GM12878 (cell line): ENCODE measurements around the gene PTS.

Experiments
- CBFB ChIP-seq: IDR thresholded peaks from 2 replicates; pipeline ENCODE4 v1.6.1; 2016; ENCODE audit warnings: antibody characterized with exemption, low read depth
- CBX5 ChIP-seq: sonication (generic); IDR thresholded peaks from 2 replicates; pipeline ENCODE4 v1.6.1; 2016; ENCODE audit warnings: low read depth, moderate library complexity, mild to moderate bottlenecking, inconsistent platforms
- CHD2 ChIP-seq: IDR thresholded peaks from 2 replicates; pipeline ENCODE4 v1.6.1; 2011; ENCODE audit warnings: low read depth, low read length, improper control_type of control experiment, borderline replicate concordance
- CTCF ChIP-seq, 3 experiments: IDR thresholded peaks in 2 of 3; conservative IDR thresholded peaks in 1 of 3; 2 replicates each; pipeline ENCODE4 v1.5.1; 2011; ENCODE audit warnings: low read depth in 3 of 3, low read length in 3 of 3, mild to moderate bottlenecking in 3 of 3, control low read depth in 2 of 3, moderate library complexity in 2 of 3, inconsistent platforms in 1 of 3, mixed read lengths in 1 of 3; ENCODE audit not compliant: control insufficient read depth in 2 of 3, insufficient read depth in 1 of 3; ENCODE audit errors: extremely low read depth in 1 of 3
- EGR1 ChIP-seq, 2 experiments: IDR thresholded peaks; 1 replicate in 1 of 2; 2 replicates in 1 of 2; pipeline ENCODE4 v1.6.1; 2011 to 2012; ENCODE audit warnings: low read depth in 2 of 2, low read length in 2 of 2, borderline replicate concordance in 1 of 2, mild to moderate bottlenecking in 1 of 2, moderate library complexity in 1 of 2
- EZH2 ChIP-seq: IDR thresholded peaks from 2 replicates; pipeline ENCODE4 v1.6.1; 2012; ENCODE audit warnings: low read depth, mild to moderate bottlenecking, control low read depth, inconsistent platforms, low read length, borderline replicate concordance; ENCODE audit not compliant: control insufficient read depth
- MTA2 ChIP-seq: fragments of 450-650 bp; IDR thresholded peaks from 2 replicates; pipeline ENCODE4 v1.6.1; 2016; ENCODE audit warnings: low read depth, mild to moderate bottlenecking, moderate library complexity
- POLR2A ChIP-seq: IDR thresholded peaks from 2 replicates; pipeline ENCODE4 v1.6.1; 2011; ENCODE audit warnings: low read depth, mild to moderate bottlenecking, low read length
- RELA ChIP-seq: fragments of 450-650 bp; IDR thresholded peaks from 2 replicates; pipeline ENCODE4 v1.8.0; 2014; ENCODE audit warnings: borderline replicate concordance; ENCODE audit not compliant: partially characterized antibody
- USF1 ChIP-seq: IDR thresholded peaks from 2 replicates; pipeline ENCODE4 v1.6.1; 2011; ENCODE audit warnings: borderline replicate concordance, low read depth, mild to moderate bottlenecking, moderate library complexity, mixed read lengths, low read length; ENCODE audit not compliant: insufficient read depth; ENCODE audit errors: extremely low read length
- USF2 ChIP-seq: IDR thresholded peaks from 2 replicates; pipeline ENCODE4 v1.6.1; 2011; ENCODE audit warnings: low read depth, low read length, improper control_type of control experiment, borderline replicate concordance
- ZNF217 ChIP-seq: fragments of 450-650 bp; IDR thresholded peaks from 2 replicates; pipeline ENCODE4 v1.6.1; 2017; ENCODE audit warnings: antibody characterized with exemption, mild to moderate bottlenecking
- ZNF592 ChIP-seq: fragments of 450-650 bp; IDR thresholded peaks from 2 replicates; pipeline ENCODE4 v1.6.1; 2017; ENCODE audit warnings: mild to moderate bottlenecking, moderate library complexity
- ZNF687 ChIP-seq: fragments of 450-650 bp; IDR thresholded peaks from 2 replicates; pipeline ENCODE4 v1.6.1; 2017; ENCODE audit warnings: mild to moderate bottlenecking, moderate library complexity

- no peak for TF ChIP-seq USF2
- TF ChIP-seq POLR2A = no peak
- no peak for TF ChIP-seq ZNF217
- no peak for TF ChIP-seq USF1
- TF ChIP-seq ZNF687 = no peak
- no peak for TF ChIP-seq EZH2
- TF ChIP-seq MTA2 = no peak
- no peak for TF ChIP-seq CTCF (IDR thresholded peaks at IDR 0.05 in 2 of 3, conservative IDR thresholded peaks at IDR 0.05 in 1 of 3; ENCODE audit: control insufficient read depth in 2 of 3, extremely low read depth in 1 of 3, insufficient read depth in 1 of 3, low read depth in 3 of 3, low read length in 3 of 3)
- TF ChIP-seq CBFB = no peak
- TF ChIP-seq EGR1 (IDR thresholded peaks at IDR 0.05; ENCODE audit: borderline replicate concordance in 1 of 2, low read depth in 2 of 2, low read length in 2 of 2) = no peak
- TF ChIP-seq RELA = no peak
- no peak for TF ChIP-seq ZNF592
- no peak for TF ChIP-seq CHD2
- no peak for TF ChIP-seq CBX5
Measured at GRCh38 chr11:112277941-112278340, 51.7 kb downstream of the PTS start.
